HCT116 (cell line): ENCODE data around the gene KDM5C.
A peak's percentile ranks its signal among the peaks of the same experiment; 100 is the strongest.

Source experiments
- CEBPB ChIP-seq: IDR thresholded peaks from 2 replicates; pipeline ENCODE4 v1.6.1; 2012; ENCODE audit warnings: low read depth
- EGR1 ChIP-seq: IDR thresholded peaks from 2 replicates; pipeline ENCODE4 v1.6.1; 2012; ENCODE audit warnings: low read depth
- EZH2 ChIP-seq: fragments of 200-600 bp; sonication (generic); IDR thresholded peaks from 2 replicates; pipeline ENCODE4 v1.6.1; 2017; ENCODE audit warnings: antibody characterized with exemption, mixed run types
- EZH2phosphoT487 ChIP-seq: fragments of 200-600 bp; IDR thresholded peaks from 2 replicates; pipeline ENCODE4 v1.6.1; 2018; ENCODE audit warnings: antibody characterized with exemption, borderline replicate concordance
- POLR2A ChIP-seq: IDR thresholded peaks from 2 replicates; pipeline ENCODE4 v1.7.0; 2011; ENCODE audit warnings: borderline replicate concordance; ENCODE audit not compliant: insufficient read depth, insufficient read length; ENCODE audit errors: extremely low read depth
- ZNF274 ChIP-seq: fragments of 200-500 bp; sonication (Bioruptor generic); IDR thresholded peaks from 2 replicates; pipeline ENCODE4 v1.6.1; 2014; ENCODE audit warnings: mild to moderate bottlenecking, low read depth, low read length, inconsistent platforms
- TF ChIP-seq, protein P1 (sequence below), 3 experiments: fragments of 200-600 bp in 1 of 3; sonication (generic) in 1 of 3; IDR thresholded peaks in 2 of 3; conservative IDR thresholded peaks in 1 of 3; 2 replicates each; pipeline ENCODE4 v1.5.1; 2012 to 2017; ENCODE audit warnings: low read depth in 2 of 3, low read length in 2 of 3, antibody characterized with exemption in 1 of 3, borderline replicate concordance in 1 of 3, control low read depth in 1 of 3, mild to moderate bottlenecking in 1 of 3, mixed read lengths in 1 of 3, mixed run types in 1 of 3, moderate library complexity in 1 of 3; ENCODE audit not compliant: insufficient read depth in 1 of 3

DNA sequence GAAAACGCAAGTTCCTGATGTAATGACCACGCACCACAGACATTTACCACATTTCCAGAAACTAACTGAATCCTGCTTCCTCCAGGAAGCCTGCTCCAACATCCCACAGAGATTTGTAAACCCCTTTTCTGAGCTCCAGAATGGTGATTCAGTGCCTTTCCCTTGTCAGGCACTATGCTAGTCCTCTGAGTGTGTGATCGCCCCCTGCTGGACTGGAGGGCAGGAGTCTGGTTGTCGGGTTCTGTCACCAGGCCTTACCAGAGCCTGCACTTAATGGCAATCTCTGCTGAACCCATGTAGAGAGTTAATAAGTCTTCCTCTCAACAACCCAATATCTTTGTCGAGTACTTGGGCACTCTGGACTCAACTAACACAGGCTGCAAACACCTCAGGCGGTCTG lies 14.5 kb upstream of the KDM5C start:
- TF ChIP-seq, protein P1, sequence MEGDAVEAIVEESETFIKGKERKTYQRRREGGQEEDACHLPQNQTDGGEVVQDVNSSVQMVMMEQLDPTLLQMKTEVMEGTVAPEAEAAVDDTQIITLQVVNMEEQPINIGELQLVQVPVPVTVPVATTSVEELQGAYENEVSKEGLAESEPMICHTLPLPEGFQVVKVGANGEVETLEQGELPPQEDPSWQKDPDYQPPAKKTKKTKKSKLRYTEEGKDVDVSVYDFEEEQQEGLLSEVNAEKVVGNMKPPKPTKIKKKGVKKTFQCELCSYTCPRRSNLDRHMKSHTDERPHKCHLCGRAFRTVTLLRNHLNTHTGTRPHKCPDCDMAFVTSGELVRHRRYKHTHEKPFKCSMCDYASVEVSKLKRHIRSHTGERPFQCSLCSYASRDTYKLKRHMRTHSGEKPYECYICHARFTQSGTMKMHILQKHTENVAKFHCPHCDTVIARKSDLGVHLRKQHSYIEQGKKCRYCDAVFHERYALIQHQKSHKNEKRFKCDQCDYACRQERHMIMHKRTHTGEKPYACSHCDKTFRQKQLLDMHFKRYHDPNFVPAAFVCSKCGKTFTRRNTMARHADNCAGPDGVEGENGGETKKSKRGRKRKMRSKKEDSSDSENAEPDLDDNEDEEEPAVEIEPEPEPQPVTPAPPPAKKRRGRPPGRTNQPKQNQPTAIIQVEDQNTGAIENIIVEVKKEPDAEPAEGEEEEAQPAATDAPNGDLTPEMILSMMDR (IDR thresholded peaks at IDR 0.05 in 2 of 3, conservative IDR thresholded peaks at IDR 0.05 in 1 of 3; ENCODE audit: borderline replicate concordance in 1 of 3, insufficient read depth in 1 of 3, low read depth in 2 of 3, low read length in 2 of 3) = peak; percentile 12 to 51 (median 46); a peak in 5 of 6 replicates
- TF ChIP-seq POLR2A (peak; percentile 16), CEBPB (no peak), EZH2 (no peak), EGR1 (no peak), EZH2phosphoT487 (no peak), ZNF274 (no peak)
